GM23338 (cell line): ENCODE data around the gene DMRT2. TPM values are rescaled to one million over a fixed set of nuclear protein-coding genes. Genes with fewer than 3 reads are reported as not detected.

ENCODE experiments used
- ATAC-seq: fragments of 200-7000 bp; cut with Tn5 transposase; 3 replicates; pipeline ENCODE4 v1.9.1; 2020
- DNase-seq: peaks from one replicate; pipeline ENCODE4 v3.0.0-alpha.2; 2015; ENCODE audit warnings: low spot score
- H2AFZ ChIP-seq: fragments of 200-600 bp; sonication (generic); 2 replicates; pipeline ENCODE4 v1.8.0; 2016; ENCODE audit warnings: antibody characterized with exemption, mild to moderate bottlenecking, moderate library complexity
- H3F3A ChIP-seq: fragments of 200-600 bp; sonication (generic); replicated peaks from 2 replicates; pipeline ENCODE4 v1.8.0; 2017; ENCODE audit warnings: antibody characterized with exemption, mixed run types, low read depth
- H3K27ac ChIP-seq: fragments of 200-600 bp; sonication (generic); 2 replicates; pipeline ENCODE4 v1.6.1; 2016; ENCODE audit warnings: low read depth
- H3K27me3 ChIP-seq: fragments of 200-600 bp; sonication (generic); 2 replicates; pipeline ENCODE4 v1.8.0; 2016; ENCODE audit warnings: mild to moderate bottlenecking, mixed run types, moderate library complexity; ENCODE audit not compliant: insufficient read depth
- H3K36me3 ChIP-seq: fragments of 200-600 bp; sonication (generic); 2 replicates; pipeline ENCODE4 v1.8.0; 2016; ENCODE audit warnings: mild to moderate bottlenecking; ENCODE audit not compliant: insufficient read depth
- H3K4me1 ChIP-seq: fragments of 200-600 bp; sonication (generic); 2 replicates; pipeline ENCODE4 v1.8.0; 2016; ENCODE audit warnings: mild to moderate bottlenecking, moderate library complexity; ENCODE audit not compliant: insufficient read depth
- H3K4me2 ChIP-seq: fragments of 200-600 bp; sonication (generic); 2 replicates; pipeline ENCODE4 v1.7.1; 2017; ENCODE audit warnings: mixed run types
- H3K4me3 ChIP-seq: fragments of 200-600 bp; sonication (generic); 2 replicates; pipeline ENCODE4 v1.6.1; 2016; ENCODE audit warnings: mixed run types
- H3K79me2 ChIP-seq: fragments of 200-600 bp; sonication (generic); replicated peaks from 2 replicates; pipeline ENCODE4 v1.8.0; 2017; ENCODE audit warnings: mild to moderate bottlenecking; ENCODE audit not compliant: insufficient read depth
- H3K9me2 ChIP-seq: fragments of 200-600 bp; sonication (generic); 2 replicates; pipeline ENCODE4 v1.8.0; 2017; ENCODE audit not compliant: insufficient read depth
- H4K20me1 ChIP-seq: fragments of 200-600 bp; sonication (generic); replicated peaks from 2 replicates; pipeline ENCODE4 v1.8.0; 2017; ENCODE audit warnings: mild to moderate bottlenecking; ENCODE audit not compliant: insufficient read depth
- H3K27ac Mint-ChIP-seq: 2 replicates; pipeline ENCODE4 v1.8.0; 2020; ENCODE audit warnings: inconsistent platforms, mild to moderate bottlenecking, moderate library complexity, mixed read lengths
- H3K27me3 Mint-ChIP-seq: 3 replicates; pipeline ENCODE4 v1.8.0; 2022; ENCODE audit warnings: low read depth, mild to moderate bottlenecking, moderate library complexity, mixed read lengths, inconsistent platforms; ENCODE audit not compliant: insufficient read depth, poor library complexity
- H3K36me3 Mint-ChIP-seq: 3 replicates; pipeline ENCODE4 v1.8.0; 2021; ENCODE audit warnings: low read depth, mild to moderate bottlenecking, inconsistent platforms, moderate library complexity, mixed read lengths
- H3K4me1 Mint-ChIP-seq: 3 replicates; pipeline ENCODE4 v1.8.0; 2020; ENCODE audit warnings: mild to moderate bottlenecking, inconsistent platforms, mixed read lengths
- H3K4me3 Mint-ChIP-seq: 3 replicates; pipeline ENCODE4 v1.8.0; 2021; ENCODE audit warnings: moderate library complexity, mild to moderate bottlenecking, inconsistent platforms, mixed read lengths
- H3K9me3 Mint-ChIP-seq: 3 replicates; pipeline ENCODE4 v1.8.0; 2020; ENCODE audit warnings: moderate library complexity, mild to moderate bottlenecking, inconsistent platforms, mixed read lengths
- CREB1 ChIP-seq: fragments of 250-450 bp; sonication (Bioruptor Pico); IDR thresholded peaks from 2 replicates; pipeline ENCODE4 v1.5.0; 2020; ENCODE audit warnings: low read depth, mild to moderate bottlenecking, moderate library complexity
- EZH2 ChIP-seq: fragments of 200-600 bp; sonication (generic); IDR thresholded peaks from one replicate; pipeline ENCODE4 v1.8.0; 2017; ENCODE audit warnings: antibody characterized with exemption, mild to moderate bottlenecking, low read depth; ENCODE audit not compliant: unreplicated experiment
- NANOG ChIP-seq: IDR thresholded peaks from 2 replicates; pipeline ENCODE4 v1.6.1; 2016; ENCODE audit warnings: antibody characterized with exemption, borderline replicate concordance
- POLR2AphosphoS5 ChIP-seq: IDR thresholded peaks from 2 replicates; pipeline ENCODE4 v1.6.1; 2016; ENCODE audit warnings: antibody characterized with exemption, low read depth
- ZNF331 ChIP-seq: fragments of 250-450 bp; sonication (Bioruptor Pico); IDR thresholded peaks from 2 replicates; pipeline ENCODE4 v1.5.0; 2020; ENCODE audit warnings: low read depth, mild to moderate bottlenecking, moderate library complexity
- ZNF462 ChIP-seq: fragments of 250-450 bp; sonication (Bioruptor Pico); IDR thresholded peaks from 2 replicates; pipeline ENCODE4 v1.5.0; 2020; ENCODE audit warnings: mild to moderate bottlenecking, moderate library complexity
- polyA plus RNA-seq: library from polyadenylated mRNA; unstranded; fragments of >200 nt; fragmentation: Nextera tagmentation; extraction: Ambion mirVana; gene quantifications from 2 replicates; pipeline ENCODE4 v1.2.1, GENCODE V29; 2016
- total RNA-seq: library from RNA; depleted of rRNA; stranded (reverse); fragments of >200 nt; shearing (Covaris generic); gene quantifications from 2 replicates; pipeline ENCODE4 v1.2.3, GENCODE V29; 2014

Gene DMRT2
- total and polyA plus RNA-seq, 2 experiments from 2014 or later, result not detected

- Histone ChIP-seq H3K9me2 (no peaks in the 10 kb centered on the region), H4K20me1 (peaks cover 14% of the 10 kb centered on the region; the same call in 1 of the 2 replicates), H3K4me2 (no peak overlapping the region), H3K4me3 (no peak overlapping the region), H3K27me3 (peaks cover 54% of the 10 kb centered on the region), H3F3A (no peaks in the 10 kb centered on the region; the same call in 1 of the 2 replicates), H3K27ac (no peak overlapping the region), H3K4me1 (peaks cover 4% of the 10 kb centered on the region), H3K36me3 (no peaks in the 10 kb centered on the region), H3K79me2 (no peaks in the 10 kb centered on the region), H2AFZ (no peak overlapping the region)
- TF ChIP-seq POLR2AphosphoS5, result no peak
- no peak for TF ChIP-seq ZNF331 (CRISPR knock-in tag)
- no peak for TF ChIP-seq ZNF462
- no peak for TF ChIP-seq EZH2
- TF ChIP-seq CREB1 (CRISPR knock-in tag), result no peak
- TF ChIP-seq NANOG, result no peak
- Mint-ChIP-seq H3K27me3 (peaks cover 39% of the 10 kb centered on the region), H3K27ac (no peak overlapping the region), H3K36me3 (no peaks in the 10 kb centered on the region), H3K4me1 (peaks cover 6% of the 10 kb centered on the region; the same call in 1 of the 3 replicates), H3K9me3 (no peaks in the 10 kb centered on the region), H3K4me3 (no peak overlapping the region)
- no peak for DNase-seq
- no peak for ATAC-seq
Observed at GRCh38 chr9:1057910-1058309, 7.8 kb downstream of the DMRT2 start.
